Endodermal cell (in vitro differentiated cells): ENCODE results near the gene RSF1. TPM values are rescaled to one million over a fixed set of nuclear protein-coding genes. Genes with fewer than 3 reads are reported as not detected.
"Not testable (repeated sequence)": the region's sequence is repeated elsewhere in the genome, so short reads cannot be mapped to it uniquely, and the experiment has no call there.

Experiments
- DNase-seq: peaks from one replicate; pipeline ENCODE4 v3.0.0-alpha.2; 2017
- H3K27ac ChIP-seq: 2 replicates; pipeline ENCODE4 v1.5.1; 2013; ENCODE audit warnings: mild to moderate bottlenecking, low read depth, low read length, moderate library complexity
- H3K27me3 ChIP-seq: 2 replicates; pipeline ENCODE4 v1.6.1; 2013; ENCODE audit warnings: mild to moderate bottlenecking, low read length, moderate library complexity; ENCODE audit not compliant: insufficient read depth, control insufficient read depth, poor library complexity, severe bottlenecking
- H3K36me3 ChIP-seq: 2 replicates; pipeline ENCODE4 v1.7.0; 2013; ENCODE audit warnings: mild to moderate bottlenecking, low read length, moderate library complexity; ENCODE audit not compliant: control insufficient read depth, insufficient read depth
- H3K4me1 ChIP-seq: one replicate; pipeline ENCODE4 v1.7.0; 2013; ENCODE audit warnings: low read length; ENCODE audit not compliant: control insufficient read depth, insufficient read depth
- H3K4me3 ChIP-seq: 2 replicates; pipeline ENCODE4 v1.5.1; 2013; ENCODE audit warnings: mild to moderate bottlenecking, low read length, moderate library complexity
- H3K9ac ChIP-seq: 2 replicates; pipeline ENCODE4 v1.6.1; 2013; ENCODE audit warnings: mild to moderate bottlenecking, low read length, moderate library complexity; ENCODE audit not compliant: poor library complexity, severe bottlenecking; ENCODE audit errors: extremely low read depth
- H3K9me3 ChIP-seq: 2 replicates; pipeline ENCODE4 v1.6.1; 2013; ENCODE audit warnings: mild to moderate bottlenecking, low read length, moderate library complexity; ENCODE audit not compliant: control insufficient read depth
- H3K27ac Mint-ChIP-seq: 2 replicates; pipeline ENCODE4 v1.8.0; 2020; ENCODE audit warnings: mixed read lengths
- H3K27me3 Mint-ChIP-seq: 2 replicates; pipeline ENCODE4 v1.8.0; 2021; ENCODE audit warnings: mild to moderate bottlenecking, mixed read lengths; ENCODE audit not compliant: insufficient read depth
- H3K36me3 Mint-ChIP-seq: 2 replicates; pipeline ENCODE4 v1.8.0; 2020; ENCODE audit warnings: low read depth, mixed read lengths
- H3K4me1 Mint-ChIP-seq: 2 replicates; pipeline ENCODE4 v1.8.0; 2020; ENCODE audit warnings: mixed read lengths
- H3K4me3 Mint-ChIP-seq: 2 replicates; pipeline ENCODE4 v1.8.0; 2020; ENCODE audit warnings: mild to moderate bottlenecking, moderate library complexity, mixed read lengths
- H3K9me3 Mint-ChIP-seq: 2 replicates; pipeline ENCODE4 v1.8.0; 2020; ENCODE audit warnings: mild to moderate bottlenecking, mixed read lengths
- CTCF ChIP-seq: fragments of 200-600 bp; sonication (generic); conservative IDR thresholded peaks from 2 replicates; pipeline ENCODE4 v1.5.0; 2021; ENCODE audit warnings: antibody characterized with exemption, mild to moderate bottlenecking
- WGBS, 2 experiments: methylation state at CpG; one replicate each; pipeline versions ENCODE4 v1.1.5 to v1.1.7; 2013; ENCODE audit warnings: missing lambda C conversion rate in 2 of 2, mixed read lengths in 1 of 2; ENCODE audit not compliant: insufficient coverage in 1 of 2, insufficient read length in 1 of 2; 5-methylcytosine and 5-hydroxymethylcytosine counted together
- total RNA-seq, 2 donors: library from RNA; stranded (reverse); fragmentation: NEBNext Ultra II Directional in 1 of 2; extraction: Animal tissue kit (Norgen Biotek cat#: 25700) in 1 of 2; gene quantifications; 2 replicates in 1 of 2; 3 replicates in 1 of 2; pipeline ENCODE4 v1.2.1, GENCODE V29; 2021

RSF1 gene
- total RNA-seq, 2 donors from 2014 or later: 69.3 to 71.0 TPM

- Mint-ChIP-seq H3K4me3 (no peak overlapping the region), H3K36me3 (peaks cover 13% of the 10 kb centered on the region), H3K4me1 (peaks cover 2% of the 10 kb centered on the region), H3K27me3 (no peaks in the 10 kb centered on the region), H3K9me3 (peaks cover 53% of the 10 kb centered on the region), H3K27ac (no peak overlapping the region)
- no peaks in the 10 kb centered on the region for H3K36me3 ChIP-seq
- H3K9me3 ChIP-seq: peaks cover 29% of the 10 kb centered on the region
- WGBS, 2 experiments: 91 to 92% methylated on average over 4 of the region's 4 CpGs
- DNase-seq: no peak
- peak overlapping the region; percentile 67 for H3K4me3 ChIP-seq
- TF ChIP-seq CTCF: no peak
- no peaks in the 10 kb centered on the region for H3K27me3 ChIP-seq
- H3K27ac ChIP-seq: no peak overlapping the region
- no peaks in the 10 kb centered on the region for H3K4me1 ChIP-seq
- no peak overlapping the region for H3K9ac ChIP-seq
Measured at GRCh38 chr11:77833302-77833701, 12.8 kb upstream of the RSF1 start.

- Mint-ChIP-seq H3K36me3 (peaks cover 15% of the 10 kb centered on the region), H3K27ac (no peak overlapping the region), H3K4me1 (peaks cover 2% of the 10 kb centered on the region), H3K27me3 (no peaks in the 10 kb centered on the region), H3K4me3 (no peak overlapping the region), H3K9me3 (peaks cover 51% of the 10 kb centered on the region)
- H3K9me3 ChIP-seq: peaks cover 33% of the 10 kb centered on the region
- TF ChIP-seq CTCF: no peak
- no peak overlapping the region for H3K27ac ChIP-seq
- H3K36me3 ChIP-seq: no peaks in the 10 kb centered on the region
- H3K27me3 ChIP-seq: no peaks in the 10 kb centered on the region
- H3K9ac ChIP-seq: no peak overlapping the region
- no peak for DNase-seq
- H3K4me3 ChIP-seq: no peak overlapping the region
- WGBS, 2 experiments: 82 to 100% methylated on average over 1 to 2 of the region's 2 CpGs
- peaks cover 2% of the 10 kb centered on the region for H3K4me1 ChIP-seq
Measured at GRCh38 chr11:77828926-77829325, 8.4 kb upstream of the RSF1 start.

- WGBS, 2 experiments: 69 to 100% methylated on average over 1 of the region's 1 CpG
- Histone ChIP-seq H3K27ac (no peak overlapping the region), H3K9me3 (peaks cover 6% of the 10 kb centered on the region), H3K4me3 (no peak overlapping the region), H3K36me3 (no peaks in the 10 kb centered on the region), H3K4me1 (peaks cover 4% of the 10 kb centered on the region), H3K9ac (no peak overlapping the region), H3K27me3 (no peaks in the 10 kb centered on the region)
- Mint-ChIP-seq H3K36me3 (peaks cover 3% of the 10 kb centered on the region), H3K27me3 (no peaks in the 10 kb centered on the region), H3K4me1 (peaks cover 6% of the 10 kb centered on the region), H3K27ac (no peak overlapping the region), H3K9me3 (peaks cover 8% of the 10 kb centered on the region), H3K4me3 (no peak overlapping the region)
- TF ChIP-seq CTCF: no peak
- no peak for DNase-seq
Measured at GRCh38 chr11:77823775-77824174, 3.3 kb upstream of the RSF1 start.

GRCh38 chr11:77822126-77822525 lies 1.6 kb upstream of the RSF1 start:
- 80 to 81% methylated on average over 7 to 12 of the region's 13 CpGs for WGBS, 2 experiments
- not testable (repeated sequence) for H3K27ac ChIP-seq, H3K4me1 Mint-ChIP-seq, DNase-seq, H3K9me3 Mint-ChIP-seq, H3K36me3 ChIP-seq, H3K36me3 Mint-ChIP-seq, H3K4me1 ChIP-seq, H3K27me3 Mint-ChIP-seq, H3K9me3 ChIP-seq, H3K27ac Mint-ChIP-seq, H3K27me3 ChIP-seq
- H3K4me3 Mint-ChIP-seq: peak overlapping the region; percentile 86
- Histone ChIP-seq H3K9ac (peak overlapping the region; percentile 61), H3K4me3 (peak overlapping the region; percentile 99)
